Fibroblast of the aortic adventitia (primary cell): ENCODE data around the gene CNOT4. TPM values are rescaled to one million over a fixed set of nuclear protein-coding genes. Genes with fewer than 3 reads are reported as not detected.

Source experiments
- total RNA-seq: library from RNA; depleted of rRNA; stranded (reverse); fragments of >200 nt; gene quantifications from 2 replicates; pipeline ENCODE4 v1.2.3, GENCODE V29; 2012; ENCODE audit warnings: low replicate concordance

CNOT4 gene
- total RNA-seq, 1 donor = 21.1 TPM

Other genes starting within 250 kb of the CNOT4 start
- 77.5 and 78.4 TPM in 2 replicates for gene NUP205, start 47.8 kb upstream of the CNOT4 start, total RNA-seq
- 29.8 and 34.2 TPM in 2 replicates for gene STMP1, start 152.4 kb upstream of the CNOT4 start, total RNA-seq
- gene SLC13A4, start 218.1 kb upstream of the CNOT4 start, total RNA-seq = 0.99 and 3.3 TPM in 2 replicates
- 2.5 and 71.0 TPM in 2 replicates for gene FAM180A, start 238.7 kb upstream of the CNOT4 start, total RNA-seq